GM21423 (cell line): Measurements from ENCODE around the gene WFS1.
A peak's percentile ranks its signal among the peaks of the same experiment; 100 is the strongest.

Experiments
- ATAC-seq: cut with Tn5 transposase; IDR thresholded peaks from one replicate; pipeline ENCODE4 v1.9.1; 2021; ENCODE audit warnings: mild to moderate bottlenecking, moderate library complexity; ENCODE audit not compliant: unreplicated experiment

The WFS1 gene

DNA sequence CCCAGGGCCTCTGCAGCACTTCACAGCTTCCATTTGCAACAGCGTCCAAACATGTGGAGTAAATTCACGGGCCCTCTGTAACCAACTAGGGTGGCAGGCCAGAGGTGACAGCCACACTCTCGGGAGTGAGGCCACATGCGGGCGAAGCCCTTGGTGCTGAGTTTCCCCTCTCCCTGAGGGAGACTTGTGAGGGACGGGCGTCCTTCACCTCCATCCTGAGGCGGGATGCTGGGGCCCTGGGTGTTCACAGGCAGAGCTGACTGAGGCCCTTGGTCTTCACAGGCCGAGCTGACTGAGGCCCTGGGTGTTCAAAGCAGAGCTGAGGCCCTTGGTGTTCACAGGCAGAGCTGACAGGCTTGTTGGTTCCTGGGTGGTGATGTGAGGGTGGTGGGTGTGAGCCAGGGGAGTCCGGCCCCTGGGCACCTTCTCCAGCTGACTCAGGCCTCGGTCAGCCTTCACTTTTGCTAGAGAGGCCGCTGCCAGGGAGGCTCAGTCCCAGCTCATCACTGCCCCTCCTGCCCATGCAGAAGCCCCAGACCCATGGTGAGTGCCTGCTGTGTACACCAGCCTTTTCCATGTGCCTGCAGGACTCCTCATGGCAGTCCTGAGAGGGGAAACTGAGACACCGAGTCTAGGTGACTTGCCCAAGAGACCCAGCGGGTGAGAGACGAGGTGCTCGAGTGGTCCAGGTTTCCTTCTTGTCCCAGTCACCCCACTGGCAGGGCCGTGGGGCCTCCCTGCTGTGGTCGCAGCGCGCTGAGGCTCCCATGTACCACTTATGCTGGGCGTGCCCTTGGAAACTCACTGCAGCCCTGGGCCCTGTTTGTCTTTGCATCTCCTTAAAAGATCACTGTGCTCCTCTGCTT is 8.5 kb downstream of the WFS1 start:
- ATAC-seq = no peak

- peak; percentile 87 for ATAC-seq
Observed at GRCh38 chr4:6278801-6279197, 9.1 kb downstream of the WFS1 start.

DNA sequence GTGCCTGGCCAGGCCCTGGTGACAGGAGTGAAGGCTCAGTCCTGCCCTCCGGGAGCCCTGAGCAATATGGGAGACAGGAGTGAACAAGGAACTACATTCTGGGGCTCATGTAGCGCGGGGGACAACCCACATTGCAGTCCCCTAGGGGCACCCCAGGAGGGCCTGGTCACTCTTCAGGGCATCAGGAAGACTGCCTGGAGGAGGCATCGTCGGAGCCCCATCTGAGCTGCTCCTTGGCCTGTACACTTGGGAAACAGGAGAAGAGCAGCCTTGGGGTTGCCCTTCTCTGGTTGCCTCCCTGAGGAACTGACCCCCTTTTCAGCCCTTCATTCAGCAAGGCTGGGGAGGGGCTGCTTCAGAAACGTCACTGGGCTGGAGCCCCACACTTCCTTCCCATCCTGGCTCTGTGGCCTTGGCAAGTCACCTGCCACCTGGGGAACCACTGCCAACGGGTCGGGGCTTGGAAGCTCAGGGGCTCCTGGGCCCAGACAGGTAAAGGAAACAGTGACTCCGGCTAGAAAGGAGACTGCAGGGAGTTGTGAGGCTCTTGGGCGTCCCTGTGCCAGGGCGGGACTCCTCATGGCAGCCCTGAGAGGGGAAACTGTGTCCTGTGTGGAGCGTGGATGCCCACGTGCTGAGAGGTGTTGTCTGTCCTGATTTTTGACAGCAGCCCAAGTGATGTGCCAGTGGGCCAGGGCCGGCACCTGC is 10.1 kb downstream of the WFS1 start:
- no peak for ATAC-seq

- ATAC-seq = no peak
Observed at GRCh38 chr4:6280365-6280996, 10.8 kb downstream of the WFS1 start.

DNA sequence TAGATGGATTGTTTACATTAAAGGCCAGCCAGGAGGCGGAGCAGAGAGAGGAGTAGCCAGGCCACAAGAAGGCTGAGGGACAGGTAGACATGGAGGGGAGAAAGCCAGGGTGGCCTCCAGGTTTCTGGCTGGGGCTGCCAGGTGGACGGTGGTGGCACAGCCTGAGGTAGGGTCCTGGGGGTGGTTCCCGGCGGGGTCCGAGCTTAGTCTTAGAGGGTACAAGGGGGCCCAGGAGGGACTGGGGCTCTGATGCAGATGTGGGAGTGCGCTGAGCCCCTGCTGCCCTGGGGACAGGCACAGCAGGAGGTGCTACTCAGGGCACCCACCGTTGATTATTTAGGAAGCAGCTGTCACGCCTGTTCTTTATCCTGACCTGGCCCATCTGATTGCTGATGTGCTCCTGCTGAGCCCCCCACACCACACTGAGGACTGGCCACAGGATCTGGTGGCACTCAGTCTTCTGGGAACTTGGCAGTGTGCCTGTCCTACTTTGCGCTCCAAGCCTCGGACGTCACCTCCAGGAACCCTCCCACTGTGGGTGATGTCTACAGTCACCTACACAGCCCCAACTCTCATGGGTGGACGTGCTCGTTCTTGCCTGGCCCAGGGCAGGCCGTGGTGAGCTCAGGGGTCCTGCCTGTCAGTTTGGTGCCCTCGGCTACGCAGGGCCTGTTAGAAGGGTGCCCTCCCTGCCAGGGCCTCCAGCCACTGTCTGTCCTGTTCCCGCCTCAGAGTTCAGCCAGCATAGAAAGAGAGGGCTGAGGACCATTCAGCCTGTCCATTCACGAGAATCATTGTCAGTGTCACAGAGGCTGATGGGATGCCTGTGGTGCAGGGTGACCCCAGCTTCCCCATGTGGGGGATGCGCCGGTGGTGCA is 12.0 kb downstream of the WFS1 start:
- ATAC-seq = no peak

DNA sequence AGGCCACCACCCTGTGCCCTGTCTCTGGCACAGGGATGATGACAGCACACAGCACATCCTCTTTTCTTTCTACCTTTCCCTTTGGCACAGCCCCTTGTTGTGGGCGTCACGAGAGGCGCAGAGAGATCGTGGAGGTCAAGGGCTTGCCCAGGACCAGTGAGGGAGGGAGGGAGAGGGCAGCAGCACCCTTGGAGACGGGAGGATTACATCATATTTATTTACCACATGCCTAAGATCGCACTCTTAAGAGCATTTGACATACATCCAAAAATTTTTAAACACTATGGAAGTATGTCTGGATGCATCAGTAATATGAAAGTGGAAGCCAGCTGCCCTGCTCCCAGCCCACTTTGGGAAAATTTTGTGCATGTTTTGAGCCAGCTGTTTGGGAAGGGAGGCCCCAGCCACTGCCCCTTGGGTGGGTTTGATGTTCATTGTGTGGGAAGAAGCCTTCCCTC is 12.7 kb downstream of the WFS1 start:
- ATAC-seq = no peak

- ATAC-seq = no peak
Observed at GRCh38 chr4:6283282-6283681, 13.6 kb downstream of the WFS1 start.

DNA sequence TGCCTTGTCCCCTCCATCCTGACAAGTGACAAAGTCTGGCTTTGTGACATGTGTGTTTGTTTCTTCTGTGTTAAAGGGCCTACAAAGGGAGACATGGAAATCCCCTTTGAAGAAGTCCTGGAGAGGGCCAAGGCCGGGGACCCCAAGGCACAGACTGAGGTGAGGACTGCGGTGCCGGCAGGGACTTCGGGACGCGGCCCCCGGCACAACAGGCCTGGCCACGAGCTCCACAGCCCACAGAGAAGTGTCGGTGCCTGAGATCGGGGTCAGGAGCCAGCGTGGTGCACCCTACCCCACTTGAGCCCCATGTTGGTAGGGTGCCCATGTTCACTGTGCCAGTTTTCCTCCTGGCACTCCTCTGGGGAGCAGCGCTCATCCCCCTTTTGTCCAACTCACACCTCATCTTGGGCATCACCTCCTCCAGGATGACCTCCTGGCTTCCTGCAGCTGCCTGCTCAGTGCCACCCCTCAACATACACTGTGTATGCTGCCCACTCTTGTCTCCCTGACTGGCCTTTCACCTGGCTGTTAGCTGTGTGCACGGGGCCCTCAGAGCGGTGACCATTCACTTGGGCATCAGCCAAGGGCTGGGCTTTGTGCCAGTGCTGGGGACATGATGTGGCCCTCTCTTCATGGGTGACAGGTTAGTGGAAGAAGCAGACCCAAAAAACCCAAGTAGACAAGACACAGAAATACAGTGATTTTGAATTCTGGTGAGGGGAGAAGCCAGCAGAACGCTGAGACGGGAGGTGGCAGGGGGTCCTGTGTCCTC is 17.6 kb downstream of the WFS1 start:
- no peak for ATAC-seq

DNA sequence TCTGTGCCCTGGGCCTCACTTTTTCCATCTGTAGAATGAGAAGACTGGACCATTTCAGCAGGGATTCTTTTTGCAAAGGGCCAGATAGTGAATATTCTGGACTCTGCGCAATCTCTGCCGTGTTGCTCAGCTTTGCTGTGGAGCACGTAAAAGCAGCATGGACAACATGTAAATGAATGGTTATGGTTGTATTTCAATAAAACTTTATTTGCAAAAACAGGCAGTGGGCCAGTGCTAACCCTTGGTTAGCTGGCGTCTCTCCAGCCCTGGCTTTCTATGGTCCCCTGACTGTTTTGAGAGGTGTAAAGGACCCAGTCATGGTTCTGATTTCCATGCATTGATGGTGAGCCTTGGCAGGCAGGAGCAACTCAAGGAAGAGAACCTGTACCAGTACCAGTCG is 18.7 kb downstream of the WFS1 start:
- no peak for ATAC-seq

- ATAC-seq = no peak
Observed at GRCh38 chr4:6288871-6289270, 19.2 kb downstream of the WFS1 start.

DNA sequence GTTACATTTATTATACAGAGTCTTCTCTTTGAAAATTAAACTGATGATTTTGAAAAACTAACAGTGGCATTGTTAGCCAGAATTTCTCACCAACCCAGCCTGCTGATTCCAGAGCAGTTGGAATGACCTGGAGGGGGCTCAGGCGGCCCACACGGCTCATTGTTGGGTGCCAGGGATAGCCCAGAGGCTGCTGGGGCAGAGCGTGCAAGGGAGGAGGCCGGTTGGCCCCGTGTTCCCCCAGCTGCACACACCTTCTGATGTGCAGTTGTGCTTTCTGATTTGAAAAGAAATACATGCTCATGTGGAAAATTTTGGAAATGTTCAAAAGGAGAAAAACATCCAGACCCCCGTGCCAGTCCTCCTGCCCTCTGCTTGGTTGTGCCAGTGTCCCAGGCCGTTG is 20.6 kb downstream of the WFS1 start:
- ATAC-seq = no peak

DNA sequence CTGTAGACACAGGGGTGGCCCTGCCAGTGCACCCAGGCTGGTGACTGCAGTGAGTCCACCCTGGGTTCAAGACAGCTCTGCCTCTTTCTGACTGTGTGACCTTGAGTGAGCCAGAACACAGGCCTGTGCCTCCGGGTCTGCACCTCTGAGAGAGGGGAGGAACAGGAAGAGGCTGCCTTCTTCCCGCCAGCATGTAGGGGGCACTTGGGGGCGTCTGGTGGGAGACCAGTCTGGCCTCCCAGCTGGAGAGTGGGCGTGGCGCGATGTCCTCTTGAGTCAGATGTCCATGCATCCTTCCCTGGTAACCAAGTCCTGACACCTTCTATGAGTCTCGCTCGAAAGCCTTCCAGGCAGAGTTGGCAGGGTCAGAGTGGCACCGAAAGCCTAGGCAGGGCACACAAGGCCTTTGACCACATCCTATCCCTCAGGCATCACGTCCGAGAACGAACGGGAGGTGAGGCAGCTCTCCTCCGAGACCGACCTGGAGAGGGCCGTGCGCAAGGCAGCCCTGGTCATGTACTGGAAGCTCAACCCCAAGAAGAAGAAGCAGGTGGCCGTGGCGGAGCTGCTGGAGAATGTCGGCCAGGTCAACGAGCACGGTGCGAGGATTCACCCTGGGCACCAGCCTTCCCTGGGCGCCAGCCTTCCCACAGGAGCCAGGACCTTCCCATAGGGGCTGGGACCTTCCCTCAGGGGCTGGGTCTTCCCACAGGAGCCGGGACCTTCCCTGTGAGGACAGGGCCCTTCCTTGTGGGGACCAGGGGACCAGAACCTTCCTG is 21.3 kb downstream of the WFS1 start:
- ATAC-seq = no peak

GRCh38 chr4:6291784-6292297 is 22.2 kb downstream of the WFS1 start:
- no peak for ATAC-seq

- no peak for ATAC-seq
Observed at GRCh38 chr4:6292376-6293096, 22.9 kb downstream of the WFS1 start.

DNA sequence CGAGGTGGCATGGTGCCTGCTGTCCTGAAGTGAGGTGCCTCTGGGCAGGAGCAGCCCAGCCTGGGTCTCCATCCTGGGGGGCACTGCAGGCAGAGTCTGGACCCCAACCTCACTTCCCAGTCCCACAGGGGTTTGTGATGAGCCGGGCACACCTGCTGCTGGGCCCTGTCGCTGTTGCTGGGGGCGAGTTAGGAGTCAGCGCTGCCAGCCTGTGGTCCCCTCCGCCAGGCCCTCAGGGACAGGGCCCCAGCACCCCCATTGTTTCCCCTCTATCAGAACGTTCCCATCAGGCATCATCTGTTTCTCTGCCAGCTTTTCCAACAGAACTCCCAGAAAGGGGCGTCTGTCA is 23.4 kb downstream of the WFS1 start:
- no peak for ATAC-seq

DNA sequence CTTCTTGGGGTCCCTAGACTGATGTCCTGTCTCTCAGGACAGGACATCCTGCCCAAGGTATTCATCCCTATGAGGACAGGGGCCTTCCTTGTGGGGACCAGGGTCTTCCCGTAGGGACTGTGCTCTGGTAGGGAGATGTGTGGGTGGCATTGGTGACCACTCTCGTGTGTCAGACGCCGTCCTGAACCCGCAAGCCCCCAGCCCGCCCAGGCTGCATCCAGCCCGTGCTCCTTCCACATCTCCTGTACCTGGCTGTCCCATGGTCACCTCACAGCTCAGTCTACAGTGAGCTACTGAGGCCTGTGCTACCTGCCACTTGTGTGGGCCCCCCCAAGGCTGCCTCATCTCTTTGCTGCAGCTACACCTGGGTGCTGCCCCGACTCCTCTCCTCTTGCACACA is 24.0 kb downstream of the WFS1 start:
- no peak for ATAC-seq

GRCh38 chr4:6294705-6295421 is 25.2 kb downstream of the WFS1 start:
- ATAC-seq = no peak

GRCh38 chr4:6295495-6295894 is 25.8 kb downstream of the WFS1 start:
- no peak for ATAC-seq
